ENCODE results near the gene KIAA1549. TPM values are rescaled to one million over a fixed set of nuclear protein-coding genes. Genes with fewer than 3 reads are reported as not detected.

Gene KIAA1549
- total and polyA plus RNA-seq, 2 of the 8 experiments (the other 6 are each of a cell fraction or from before 2014, with no cell fraction given) = 6.5 to 17.3 TPM

GRCh38 chr7:138825049-138825721 is 156.0 kb downstream of the KIAA1549 start:
- CTCF ChIA-PET (ENCODE audit: partially characterized antibody) = interaction anchor here (0.9 kb wide), 1 partner anchor 199 kb away, joined by 3 read pairs; no protein-coding TSS in a partner anchor
- Histone ChIP-seq H3K18ac (ENCODE audit: extremely low read depth, low read length) (no peak overlapping the region), H3K79me1 (ENCODE audit: low read depth, low read length) (no peaks in the 10 kb centered on the region), H2BK5ac (ENCODE audit: low read depth, low read length) (no peak overlapping the region), H3K27me3 (replicated peaks in 1 of 4; ENCODE audit: control insufficient read depth in 3 of 4, extremely low read depth in 1 of 4, insufficient read depth in 3 of 4, low read length in 3 of 4) (no peaks in the 10 kb centered on the region; a peak in 1 of 7 replicates), H3K23me2 (ENCODE audit: low read depth, low read length) (no peaks in the 10 kb centered on the region), H3K9me3 (ENCODE audit: insufficient read depth in 2 of 2, low read depth in 1 of 2, low read length in 1 of 2) (no peaks in the 10 kb centered on the region), H3K79me2 (ENCODE audit: control insufficient read depth in 1 of 2, insufficient read depth in 2 of 2, low read length in 2 of 2) (no peaks in the 10 kb centered on the region), H4K91ac (replicated peaks; ENCODE audit: insufficient read length, low read length) (no peak overlapping the region), H3K56ac (replicated peaks; ENCODE audit: insufficient read length, low read depth, low read length) (no peak overlapping the region), H3K4me2 (ENCODE audit: insufficient read depth in 1 of 2, low read depth in 2 of 2, low read length in 2 of 2) (no peak overlapping the region), H2BK120ac (replicated peaks; ENCODE audit: low read depth, low read length) (no peak overlapping the region), H3K36me3 (ENCODE audit: control insufficient read depth in 2 of 4, insufficient read depth in 4 of 4, low read length in 3 of 4) (no peaks in the 10 kb centered on the region), H2BK15ac (ENCODE audit: low read length) (no peak overlapping the region), H3K9ac (replicated peaks in 1 of 4; ENCODE audit: extremely low read depth in 1 of 4, low read depth in 3 of 4, low read length in 3 of 4) (no peak overlapping the region), H3K4me3 (ENCODE audit: extremely low read depth in 1 of 4, insufficient read depth in 2 of 4, low read depth in 3 of 4, low read length in 4 of 4) (no peak overlapping the region), H4K5ac (ENCODE audit: insufficient read length, low read depth, low read length) (no peak overlapping the region), H3K27ac (ENCODE audit: low read depth, low read length) (no peak overlapping the region), H2BK20ac (ENCODE audit: low read length) (no peak overlapping the region), H3K14ac (ENCODE audit: insufficient read length) (no peak overlapping the region), H4K8ac (ENCODE audit: extremely low read depth, insufficient read depth, low read length) (no peak overlapping the region), H4K20me1 (replicated peaks in 1 of 2; ENCODE audit: control insufficient read depth in 1 of 2, insufficient read depth in 2 of 2, low read length in 2 of 2) (no peaks in the 10 kb centered on the region), H3K4me1 (replicated peaks in 1 of 4; ENCODE audit: control insufficient read depth in 3 of 4, insufficient read depth in 4 of 4, low read length in 3 of 4) (no peaks in the 10 kb centered on the region; a peak in 1 of 7 replicates), H2BK12ac (ENCODE audit: low read depth, low read length) (no peak overlapping the region), H3K4ac (replicated peaks; ENCODE audit: insufficient read length, low read depth, low read length) (no peak overlapping the region), H3K23ac (ENCODE audit: insufficient read length) (no peak overlapping the region), H2AFZ (ENCODE audit: low read length) (no peak overlapping the region), H2AK5ac (ENCODE audit: low read depth, low read length) (no peak overlapping the region)
- POLR2A ChIA-PET (ENCODE audit: partially characterized antibody) = interaction anchor here (1.3 kb wide), 1 partner anchor 28 kb away, joined by 3 read pairs; no protein-coding TSS in a partner anchor
- no peak for FAIRE-seq
- no peak for DNase-seq (ENCODE audit: low read depth in 1 of 2, low spot score in 2 of 2)
- WGBS, 2 experiments (ENCODE audit: extremely low coverage in 1 of 2, insufficient coverage in 1 of 2, insufficient read length in 1 of 2, insufficient replicate concordance in 2 of 2, low coverage in 1 of 2, low lambda C conversion rate in 2 of 2, missing lambda C conversion rate in 1 of 2) = 89% methylated on average over 11 of the region's 11 CpGs; no CpG with 5 or more reads in 1 of the 2 experiments
- TF ChIP-seq SIRT6 (IDR thresholded peaks at IDR 0.05; ENCODE audit: low read length) = no peak
- no peak for TF ChIP-seq SP1 (IDR thresholded peaks at IDR 0.05; ENCODE audit: low read depth, low read length)
- no peak for TF ChIP-seq NANOG (IDR thresholded peaks at IDR 0.05; ENCODE audit: insufficient read depth, low read depth, low read length, poor library complexity, severe bottlenecking)
- no peak for TF ChIP-seq HDAC2 (IDR thresholded peaks at IDR 0.05; ENCODE audit: borderline replicate concordance in 1 of 2, low read depth in 2 of 2, low read length in 2 of 2)
- TF ChIP-seq EZH2 (IDR thresholded peaks at IDR 0.05; ENCODE audit: low read depth, low read length, severe bottlenecking) = no peak
- TF ChIP-seq YY1 (IDR thresholded peaks at IDR 0.05; ENCODE audit: low read depth, low read length) = no peak
- no peak for TF ChIP-seq KDM1A (IDR thresholded peaks at IDR 0.05; ENCODE audit: borderline replicate concordance, low read length)
- TF ChIP-seq JUN (IDR thresholded peaks at IDR 0.05; ENCODE audit: low read depth, low read length) = no peak
- no peak for TF ChIP-seq NRF1 (IDR thresholded peaks at IDR 0.05; ENCODE audit: low read depth, low read length)
- no peak for TF ChIP-seq CTBP2 (IDR thresholded peaks at IDR 0.05; ENCODE audit: borderline replicate concordance, insufficient read depth, insufficient read length, low read length)
- TF ChIP-seq BACH1 (IDR thresholded peaks at IDR 0.05; ENCODE audit: low read length) = no peak
- TF ChIP-seq ASH2L (IDR thresholded peaks at IDR 0.05; ENCODE audit: low read length) = no peak
- TF ChIP-seq SAP30 (IDR thresholded peaks at IDR 0.05; ENCODE audit: insufficient read depth, insufficient replicate concordance, low read length) = no peak

All from H1 (cell line).